Measurements from ENCODE around the gene ARHGAP10.

ARHGAP10 gene

GRCh38 chr4:147769386-147769785, 37.5 kb downstream of the ARHGAP10 start:
- no peak for DNase-seq

GRCh38 chr4:147770831-147771230, 38.9 kb downstream of the ARHGAP10 start:
- DNase-seq = no peak

DNA sequence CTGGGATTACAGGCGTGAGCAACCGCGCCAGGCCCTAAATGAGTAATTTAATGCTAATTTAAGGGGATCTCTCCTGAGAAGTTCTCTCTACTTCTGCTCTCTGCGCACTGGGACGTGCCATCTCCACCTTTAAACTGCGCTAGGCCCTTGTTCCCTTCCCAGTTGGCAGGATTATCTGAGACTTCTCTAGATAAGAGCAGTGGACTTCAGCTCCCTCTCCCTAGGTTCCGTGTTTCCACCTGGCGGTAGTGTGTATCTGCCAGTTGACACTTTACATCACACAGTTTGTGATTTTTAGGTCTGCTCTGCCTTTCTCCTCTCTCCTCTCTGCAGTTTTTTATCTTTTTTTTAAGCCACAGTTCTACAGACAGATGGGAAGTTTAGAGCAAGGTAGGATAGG, 40.2 kb downstream of the ARHGAP10 start:
- DNase-seq = no peak

- DNase-seq = no peak
Measured at GRCh38 chr4:147772459-147772969, 40.6 kb downstream of the ARHGAP10 start.

- DNase-seq = no peak
Measured at GRCh38 chr4:147773261-147774184, 41.6 kb downstream of the ARHGAP10 start.

GRCh38 chr4:147776716-147777115, 44.8 kb downstream of the ARHGAP10 start:
- no peak for DNase-seq

- DNase-seq = no peak
Measured at GRCh38 chr4:147777456-147778091, 45.7 kb downstream of the ARHGAP10 start.

GRCh38 chr4:147778942-147779341, 47.1 kb downstream of the ARHGAP10 start:
- no peak for DNase-seq

DNA sequence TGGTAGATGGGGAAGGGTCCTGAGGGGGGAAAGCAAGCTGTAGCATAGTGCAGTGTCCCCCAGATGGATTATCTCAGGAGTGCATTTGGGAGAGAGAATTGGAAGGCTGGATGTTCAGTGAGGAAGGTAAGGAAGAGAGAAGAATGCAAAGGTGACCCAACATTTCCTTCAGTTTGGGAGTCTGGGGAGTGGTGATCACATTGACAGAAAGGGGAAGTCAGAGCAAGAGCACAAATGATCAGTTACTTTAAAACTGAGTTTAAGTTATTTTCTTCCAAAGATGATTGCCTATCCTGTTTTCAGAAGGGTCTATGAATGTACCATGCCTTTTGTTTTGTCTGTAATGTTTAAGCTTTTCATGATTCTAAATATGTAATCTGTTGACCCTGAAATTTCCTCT, 47.6 kb downstream of the ARHGAP10 start:
- no peak for DNase-seq

DNA sequence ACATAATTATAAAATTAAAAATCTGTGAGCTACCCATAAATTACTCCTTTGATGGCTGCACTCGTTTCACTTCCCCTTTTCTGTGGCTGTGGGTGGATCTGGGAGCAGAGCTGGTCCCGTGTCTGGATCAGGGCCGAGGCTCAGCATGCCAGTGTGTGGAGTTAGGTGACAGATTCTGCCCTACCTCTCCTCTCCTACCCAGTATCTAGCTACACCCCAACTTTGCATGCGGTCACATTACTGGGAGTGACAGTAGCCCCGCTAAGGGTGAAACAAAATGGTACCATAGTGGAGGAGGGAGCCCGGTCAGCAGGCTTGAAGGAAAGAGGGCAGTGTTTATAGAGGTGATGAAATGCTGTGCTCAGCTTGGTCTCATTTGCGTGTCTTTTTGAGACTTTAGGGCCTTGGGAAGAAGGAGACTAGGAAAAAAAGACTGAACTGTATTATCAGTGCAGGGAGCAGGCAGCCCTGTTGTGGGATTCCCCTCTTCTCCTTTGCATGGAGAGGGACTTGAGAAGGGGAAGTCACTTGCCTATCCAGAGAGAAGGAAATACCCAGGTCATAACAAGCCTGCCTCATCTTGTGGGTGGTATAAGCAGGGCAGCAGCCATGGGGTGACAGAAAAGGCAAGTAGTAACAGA, 48.4 kb downstream of the ARHGAP10 start:
- no peak for DNase-seq

DNA sequence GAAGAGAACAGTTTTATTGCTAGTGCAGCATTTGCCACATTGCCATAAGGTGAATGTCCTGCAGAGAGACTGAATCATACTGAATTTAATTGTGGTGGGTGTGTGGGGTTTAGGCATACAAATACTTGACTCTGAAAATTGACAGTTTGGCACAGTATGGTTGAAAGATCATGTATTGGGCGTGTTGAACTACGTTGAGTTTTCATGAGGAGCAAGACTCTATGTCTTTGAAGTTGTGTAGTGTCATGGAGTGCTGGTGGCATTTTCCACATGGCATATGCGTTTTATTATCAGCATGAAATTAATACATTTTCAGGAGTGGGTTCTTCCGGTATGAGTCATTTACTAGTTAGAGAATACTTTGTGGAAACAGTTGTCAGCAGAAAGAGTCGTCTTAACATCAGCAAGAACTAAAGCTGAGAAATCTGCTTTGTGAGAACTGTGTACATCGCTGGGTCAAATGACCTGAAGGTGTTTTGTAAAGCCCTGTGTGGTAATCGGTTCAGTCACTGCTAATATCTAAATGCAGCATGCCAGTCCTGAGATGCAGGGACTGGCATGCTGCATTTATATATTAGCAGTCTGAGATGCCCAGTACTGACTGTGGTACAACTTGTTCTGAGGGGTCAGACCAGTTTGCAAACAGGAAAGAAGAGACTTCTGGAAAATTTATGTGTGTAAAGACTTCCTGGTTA, 50.3 kb downstream of the ARHGAP10 start:
- DNase-seq = no peak

DNA sequence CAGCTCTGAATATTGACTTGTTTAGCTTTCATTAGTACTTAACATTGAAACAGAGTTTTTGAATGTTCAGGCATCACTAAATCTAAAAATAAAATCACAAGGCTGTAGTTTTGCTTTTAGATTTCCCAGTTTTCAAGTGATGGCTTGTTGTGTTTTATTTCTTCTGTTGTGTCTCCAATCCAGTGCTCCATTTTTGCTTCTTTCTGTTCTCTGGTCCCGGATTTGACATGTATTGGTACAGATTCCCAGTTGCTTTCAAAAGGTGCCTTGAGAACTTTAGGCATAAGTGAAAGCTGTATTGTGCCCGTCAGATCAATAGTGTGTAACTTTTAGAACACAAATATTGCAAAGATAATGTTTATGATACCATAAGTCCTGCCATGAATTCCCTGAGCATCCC, 53.2 kb downstream of the ARHGAP10 start:
- DNase-seq = no peak

DNA sequence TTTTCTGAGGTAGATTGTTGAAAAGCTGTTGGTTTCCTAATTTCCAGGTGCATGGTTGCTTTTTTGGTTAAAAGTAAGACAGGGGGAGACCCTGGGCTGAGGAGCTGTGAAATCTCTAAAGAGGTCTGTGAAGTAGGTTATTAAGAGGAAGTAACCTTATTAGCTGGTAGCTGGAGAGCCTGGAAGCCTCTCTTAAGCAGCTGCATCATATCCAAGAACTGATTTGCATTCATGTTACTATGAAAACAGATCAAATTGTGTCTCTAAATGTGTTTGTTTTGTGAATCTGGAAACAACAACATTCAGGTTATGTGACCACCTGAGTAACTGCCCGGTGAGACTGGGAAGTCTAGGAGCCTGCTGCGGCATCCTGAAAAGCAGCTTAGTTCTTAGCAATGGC, 54.1 kb downstream of the ARHGAP10 start:
- DNase-seq = no peak

- no peak for DNase-seq
Measured at GRCh38 chr4:147786531-147786930, 54.6 kb downstream of the ARHGAP10 start.

DNA sequence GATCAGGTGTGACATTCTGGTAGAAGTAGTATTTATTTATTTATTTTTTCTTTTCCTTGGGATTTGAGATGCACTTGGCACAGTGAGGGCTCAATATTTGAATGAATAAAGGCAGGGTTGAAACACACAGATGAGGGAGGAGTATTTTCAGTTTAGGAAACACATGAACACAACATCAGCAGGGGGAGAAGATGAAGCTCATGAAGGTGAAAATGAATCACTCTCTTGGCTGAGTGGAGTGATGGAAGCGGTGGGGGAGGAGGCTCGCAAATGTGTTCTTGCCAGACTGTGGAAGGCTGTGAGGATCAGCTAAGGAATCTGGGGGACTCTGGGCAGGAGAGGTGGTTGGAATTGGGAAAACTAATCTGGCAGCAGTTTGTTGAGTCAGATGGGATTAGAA, 55.3 kb downstream of the ARHGAP10 start:
- no peak for DNase-seq

- no peak for DNase-seq
Measured at GRCh38 chr4:147788791-147789190, 56.9 kb downstream of the ARHGAP10 start.

DNA sequence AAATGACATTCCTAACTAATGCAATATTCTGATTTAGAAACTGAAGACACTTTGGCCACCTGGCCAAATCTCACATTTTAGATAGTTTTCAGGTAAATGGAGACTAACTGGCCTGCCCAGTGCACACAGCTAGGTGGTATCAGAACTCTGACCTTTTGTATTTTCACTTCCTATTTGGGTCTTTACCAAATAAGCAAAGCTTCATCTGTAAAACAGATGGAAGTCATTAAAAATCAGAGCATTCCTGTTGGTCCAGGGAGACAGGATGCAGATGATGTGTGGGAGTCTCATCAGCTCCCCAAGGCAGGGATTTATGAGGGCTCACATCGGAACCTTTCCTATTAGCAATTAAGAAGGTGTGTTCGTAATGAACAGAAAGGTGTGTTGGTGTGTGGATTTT, 57.7 kb downstream of the ARHGAP10 start:
- DNase-seq = no peak

DNA sequence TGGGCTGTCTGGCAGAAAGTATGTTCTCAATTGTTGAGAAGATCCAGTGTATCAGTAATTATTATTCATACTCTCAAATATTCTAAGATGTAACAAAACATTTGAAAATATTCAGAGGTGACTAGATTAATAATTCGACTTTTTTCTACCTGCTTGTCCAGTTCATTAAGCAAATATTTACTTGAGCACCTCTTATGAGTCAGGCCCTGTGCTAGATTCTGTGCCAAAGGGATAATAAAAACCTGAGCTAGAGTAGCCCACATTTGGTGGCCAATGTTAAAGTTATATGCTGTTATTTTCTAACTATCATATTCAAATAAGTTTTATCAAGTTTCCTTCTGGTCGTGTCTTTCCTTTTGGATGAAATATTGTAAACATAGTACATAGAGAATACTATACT, 58.5 kb downstream of the ARHGAP10 start:
- DNase-seq = no peak

- no peak for DNase-seq
Measured at GRCh38 chr4:147791341-147791740, 59.5 kb downstream of the ARHGAP10 start.

GRCh38 chr4:147791865-147792264, 60.0 kb downstream of the ARHGAP10 start:
- no peak for DNase-seq

GRCh38 chr4:147793569-147794313, 61.9 kb downstream of the ARHGAP10 start:
- peak; percentile 34 for DNase-seq

- no peak for DNase-seq
Measured at GRCh38 chr4:147794314-147794680, 62.4 kb downstream of the ARHGAP10 start.

Measured in CD4-positive, alpha-beta T cell treated with Interleukin-4 for 4 hours (primary cell).